Measurements from ENCODE around the gene ZNF229.

The ZNF229 gene

GRCh38 chr19:44452367-44452766 is 4.1 kb upstream of the ZNF229 start:
- TF ChIP-seq YY1 (IDR thresholded peaks at IDR 0.05; ENCODE audit: low read depth), result no peak
- TF ChIP-seq, protein P1, sequence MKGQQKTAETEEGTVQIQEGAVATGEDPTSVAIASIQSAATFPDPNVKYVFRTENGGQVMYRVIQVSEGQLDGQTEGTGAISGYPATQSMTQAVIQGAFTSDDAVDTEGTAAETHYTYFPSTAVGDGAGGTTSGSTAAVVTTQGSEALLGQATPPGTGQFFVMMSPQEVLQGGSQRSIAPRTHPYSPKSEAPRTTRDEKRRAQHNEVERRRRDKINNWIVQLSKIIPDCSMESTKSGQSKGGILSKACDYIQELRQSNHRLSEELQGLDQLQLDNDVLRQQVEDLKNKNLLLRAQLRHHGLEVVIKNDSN (IDR thresholded peaks at IDR 0.05), result no peak
- TF ChIP-seq FOXM1 (IDR thresholded peaks at IDR 0.05; ENCODE audit: borderline replicate concordance, low read depth), result no peak
- no peak for TF ChIP-seq TEAD4 (IDR thresholded peaks at IDR 0.05)
- no peak for TF ChIP-seq CREB1 (IDR thresholded peaks at IDR 0.05; ENCODE audit: low read depth)
- TF ChIP-seq, protein P2, sequence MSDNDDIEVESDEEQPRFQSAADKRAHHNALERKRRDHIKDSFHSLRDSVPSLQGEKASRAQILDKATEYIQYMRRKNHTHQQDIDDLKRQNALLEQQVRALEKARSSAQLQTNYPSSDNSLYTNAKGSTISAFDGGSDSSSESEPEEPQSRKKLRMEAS (IDR thresholded peaks at IDR 0.05), result no peak
- TF ChIP-seq REST (IDR thresholded peaks at IDR 0.05; ENCODE audit: low read depth), result no peak
- no peak for TF ChIP-seq TAF1 (IDR thresholded peaks at IDR 0.05; ENCODE audit: low read depth)
- TF ChIP-seq ZBTB7A (IDR thresholded peaks at IDR 0.05; ENCODE audit: low read depth), result no peak
- no peak for TF ChIP-seq RAD21 (IDR thresholded peaks at IDR 0.05; ENCODE audit: low read depth)
- no peak for TF ChIP-seq TCF12 (IDR thresholded peaks at IDR 0.05; ENCODE audit: low read depth)
- TF ChIP-seq EGR1 (IDR thresholded peaks at IDR 0.05), result no peak
- no peak for TF ChIP-seq CEBPB (IDR thresholded peaks at IDR 0.05)
- no peak for TF ChIP-seq EP300 (IDR thresholded peaks at IDR 0.05; ENCODE audit: borderline replicate concordance)
- TF ChIP-seq NFIC (IDR thresholded peaks at IDR 0.05), result no peak

DNA sequence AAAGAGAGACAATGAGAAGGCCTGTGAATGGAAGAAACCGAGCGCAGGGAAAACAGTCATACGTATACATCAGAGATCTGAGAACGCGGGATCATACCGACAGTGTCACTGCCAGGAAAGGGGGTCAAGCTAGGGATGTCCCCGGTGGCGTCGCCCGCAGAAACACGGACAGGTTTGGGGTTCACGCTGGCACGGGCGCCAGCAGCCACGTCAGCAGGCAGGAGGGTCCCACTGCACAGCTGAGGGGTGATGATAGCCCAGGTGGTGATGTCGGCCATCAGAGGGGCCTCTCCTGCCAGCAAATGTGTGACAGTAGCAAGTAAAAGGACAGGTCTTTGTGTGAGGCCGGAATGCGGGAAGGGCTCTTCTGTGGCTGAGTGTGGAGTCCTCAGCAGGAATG is 3.4 kb upstream of the ZNF229 start:
- no peak for TF ChIP-seq YY1 (IDR thresholded peaks at IDR 0.05; ENCODE audit: low read depth)
- TF ChIP-seq, protein P1 (IDR thresholded peaks at IDR 0.05), result no peak

GRCh38 chr19:44438441-44438840 is 9.8 kb downstream of the ZNF229 start:
- TF ChIP-seq TAF1 (IDR thresholded peaks at IDR 0.05; ENCODE audit: low read depth), result no peak
- no peak for TF ChIP-seq FOXM1 (IDR thresholded peaks at IDR 0.05; ENCODE audit: borderline replicate concordance, low read depth)
- no peak for TF ChIP-seq CREB1 (IDR thresholded peaks at IDR 0.05; ENCODE audit: low read depth)
- TF ChIP-seq, protein P2 (IDR thresholded peaks at IDR 0.05), result no peak
- TF ChIP-seq TEAD4 (IDR thresholded peaks at IDR 0.05), result no peak
- TF ChIP-seq NFIC (IDR thresholded peaks at IDR 0.05), result no peak
- TF ChIP-seq REST (IDR thresholded peaks at IDR 0.05; ENCODE audit: low read depth), result no peak
- TF ChIP-seq EP300 (IDR thresholded peaks at IDR 0.05; ENCODE audit: borderline replicate concordance), result no peak
- no peak for TF ChIP-seq CEBPB (IDR thresholded peaks at IDR 0.05)
- no peak for TF ChIP-seq RAD21 (IDR thresholded peaks at IDR 0.05; ENCODE audit: low read depth)
- TF ChIP-seq ZBTB7A (IDR thresholded peaks at IDR 0.05; ENCODE audit: low read depth), result no peak
- no peak for TF ChIP-seq TCF12 (IDR thresholded peaks at IDR 0.05; ENCODE audit: low read depth)

DNA sequence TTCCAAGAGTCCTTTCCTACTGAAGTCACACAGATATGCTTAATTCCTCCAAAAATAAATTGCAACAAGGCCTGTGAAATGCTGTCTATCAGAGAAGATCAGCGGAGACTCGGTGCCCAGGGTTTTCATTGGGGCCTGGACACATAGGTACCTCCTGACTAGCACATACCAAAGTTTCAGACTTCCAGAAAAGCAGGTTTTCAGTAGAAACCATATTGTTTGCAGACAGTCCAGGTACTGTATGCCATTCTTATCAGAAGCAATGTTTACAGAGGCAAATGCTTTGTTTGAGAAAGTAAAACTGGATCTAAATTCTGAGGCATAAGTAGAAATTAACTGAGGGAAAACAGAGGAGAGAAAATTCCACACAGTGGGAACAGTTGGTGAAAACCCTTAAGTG is 12.8 kb downstream of the ZNF229 start:
- TF ChIP-seq NFIC (IDR thresholded peaks at IDR 0.05), result no peak
- TF ChIP-seq TEAD4 (IDR thresholded peaks at IDR 0.05), result no peak
- TF ChIP-seq TCF12 (IDR thresholded peaks at IDR 0.05; ENCODE audit: low read depth), result no peak
- TF ChIP-seq, protein P1 (IDR thresholded peaks at IDR 0.05), result no peak
- no peak for TF ChIP-seq TAF1 (IDR thresholded peaks at IDR 0.05; ENCODE audit: low read depth)
- TF ChIP-seq EP300 (IDR thresholded peaks at IDR 0.05; ENCODE audit: borderline replicate concordance), result no peak
- no peak for TF ChIP-seq CREB1 (IDR thresholded peaks at IDR 0.05; ENCODE audit: low read depth)
- TF ChIP-seq CEBPB (IDR thresholded peaks at IDR 0.05), result no peak
- TF ChIP-seq YY1 (IDR thresholded peaks at IDR 0.05; ENCODE audit: low read depth), result no peak
- TF ChIP-seq, protein P2 (IDR thresholded peaks at IDR 0.05), result no peak

DNA sequence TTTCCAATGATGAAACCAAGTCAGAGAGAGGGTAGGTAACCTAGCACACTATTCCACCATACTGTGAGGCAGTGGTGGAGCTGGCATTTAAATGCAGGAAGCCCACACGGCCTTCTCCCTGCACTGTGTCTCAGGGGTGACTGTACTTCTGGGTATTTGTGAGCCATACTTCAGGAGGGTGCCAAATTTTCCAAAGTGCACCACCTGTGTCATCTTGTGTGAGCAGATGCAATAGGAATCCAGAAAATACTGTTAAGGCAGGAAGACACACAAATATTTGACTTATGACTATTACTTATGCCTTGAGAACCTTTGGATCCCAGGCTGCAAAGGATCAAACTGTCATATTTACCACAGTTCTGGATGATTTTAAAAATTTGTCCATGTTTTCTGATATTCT is 17.3 kb downstream of the ZNF229 start:
- TF ChIP-seq RAD21 (IDR thresholded peaks at IDR 0.05; ENCODE audit: low read depth) (no peak), REST (IDR thresholded peaks at IDR 0.05; ENCODE audit: low read depth) (no peak), NFIC (IDR thresholded peaks at IDR 0.05) (no peak), TEAD4 (IDR thresholded peaks at IDR 0.05) (no peak), EP300 (IDR thresholded peaks at IDR 0.05; ENCODE audit: borderline replicate concordance) (no peak), EGR1 (IDR thresholded peaks at IDR 0.05) (no peak), CREB1 (IDR thresholded peaks at IDR 0.05; ENCODE audit: low read depth) (no peak), FOXM1 (IDR thresholded peaks at IDR 0.05; ENCODE audit: borderline replicate concordance, low read depth) (no peak)
- TF ChIP-seq, protein P2 (IDR thresholded peaks at IDR 0.05), result no peak
